DMS79 (cell line): ENCODE measurements around the gene TMEM253.

ENCODE experiments used
- DNase-seq: peaks from one replicate; lab custom pipeline; 2025; lab: John Stamatoyannopoulos, UW

TMEM253 gene

DNA sequence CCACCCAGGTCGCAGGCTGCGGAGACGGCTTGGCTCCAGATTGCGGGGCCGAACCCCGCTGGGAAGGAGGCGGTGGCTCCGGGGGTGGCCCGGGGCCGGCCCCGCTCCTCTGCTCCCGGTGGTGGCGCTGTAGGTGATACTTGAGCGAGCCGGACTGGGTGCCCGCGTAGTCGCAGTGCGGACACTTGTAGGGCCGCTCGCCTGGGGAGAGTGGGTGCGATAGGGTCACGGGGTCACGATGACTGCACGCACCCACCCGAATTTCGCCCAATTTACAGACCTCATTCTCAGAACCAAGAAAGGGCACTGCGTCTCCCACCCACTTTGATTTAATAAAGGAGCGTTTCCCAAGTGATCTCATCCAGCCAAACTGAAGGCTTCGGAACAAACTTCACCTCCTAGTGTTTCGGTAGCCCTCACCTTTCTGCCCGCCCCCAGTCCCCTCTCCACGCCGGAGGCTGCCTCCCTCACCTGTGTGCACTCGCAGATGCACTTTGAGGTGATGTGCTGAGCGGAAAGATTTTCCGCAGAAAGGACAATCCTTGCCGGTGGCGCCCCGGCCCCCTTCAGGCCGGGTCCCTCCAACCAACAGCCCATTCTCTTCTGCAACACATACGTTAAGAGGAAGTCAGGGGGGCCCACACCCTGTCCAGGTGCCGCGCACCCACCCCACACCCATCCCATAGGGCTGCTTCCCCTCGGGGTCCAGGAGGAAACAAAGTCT lies 9.8 kb upstream of the TMEM253 start:
- no peak for DNase-seq

DNA sequence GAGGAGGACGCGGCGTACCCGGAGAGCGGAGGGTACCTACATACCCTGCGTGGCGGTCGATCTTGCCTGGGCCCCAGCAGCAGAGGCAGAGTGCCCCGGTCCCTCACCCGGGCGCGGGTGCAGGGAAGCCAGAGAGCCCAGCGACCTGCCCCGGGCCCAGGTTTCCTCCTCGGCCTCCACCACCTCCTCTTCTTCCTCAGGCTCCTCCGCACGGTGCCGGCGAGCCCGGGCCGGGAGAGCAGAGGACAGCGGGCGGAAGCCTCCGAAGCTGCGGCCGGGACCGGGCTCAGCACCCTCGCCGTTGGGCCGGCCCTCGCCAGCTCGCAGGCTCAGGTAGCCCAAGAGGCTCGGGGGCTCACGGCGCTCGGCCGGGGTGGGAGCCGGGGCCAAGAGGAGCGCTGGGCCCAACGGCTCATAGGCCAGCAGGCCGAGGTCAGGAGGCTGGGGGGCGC lies 9.0 kb upstream of the TMEM253 start:
- DNase-seq: no peak

DNA sequence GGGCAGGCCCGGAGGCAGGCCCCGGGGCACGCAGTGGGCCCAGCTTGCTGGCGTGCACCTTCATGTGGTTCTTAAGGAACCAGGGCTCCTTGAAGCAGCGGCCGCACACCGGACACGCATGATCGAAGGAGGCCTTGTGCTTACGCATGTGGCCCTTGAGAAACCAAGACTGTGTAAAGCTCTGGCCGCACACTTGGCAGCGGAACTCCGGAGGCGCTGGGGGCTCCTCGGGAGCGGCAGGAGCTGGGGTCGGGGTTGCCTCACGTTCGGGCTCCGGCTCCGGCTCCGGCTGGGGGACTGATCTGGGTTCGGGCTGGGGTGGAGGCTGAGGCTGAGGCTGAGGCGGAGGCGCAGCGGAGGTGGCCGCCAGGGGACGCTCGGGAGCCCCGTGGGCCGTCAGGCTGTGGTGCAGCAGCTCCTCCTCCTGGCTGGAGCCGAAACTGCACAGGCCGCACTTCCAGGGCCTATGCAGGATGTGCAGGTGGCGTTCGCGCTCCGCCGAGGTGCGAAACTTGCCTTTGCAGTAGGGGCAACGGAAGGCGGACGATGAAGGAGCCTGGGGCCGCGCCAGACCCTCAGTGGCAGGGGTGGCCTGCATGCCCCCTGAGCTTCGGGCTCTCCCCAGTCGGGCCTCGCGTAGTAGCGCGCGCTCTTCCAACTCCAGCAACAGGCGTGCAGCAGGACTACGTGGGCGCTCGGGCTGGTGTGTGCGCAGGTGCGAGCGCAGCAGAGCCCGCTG lies 8.4 kb upstream of the TMEM253 start:
- DNase-seq: peak; percentile 62

DNA sequence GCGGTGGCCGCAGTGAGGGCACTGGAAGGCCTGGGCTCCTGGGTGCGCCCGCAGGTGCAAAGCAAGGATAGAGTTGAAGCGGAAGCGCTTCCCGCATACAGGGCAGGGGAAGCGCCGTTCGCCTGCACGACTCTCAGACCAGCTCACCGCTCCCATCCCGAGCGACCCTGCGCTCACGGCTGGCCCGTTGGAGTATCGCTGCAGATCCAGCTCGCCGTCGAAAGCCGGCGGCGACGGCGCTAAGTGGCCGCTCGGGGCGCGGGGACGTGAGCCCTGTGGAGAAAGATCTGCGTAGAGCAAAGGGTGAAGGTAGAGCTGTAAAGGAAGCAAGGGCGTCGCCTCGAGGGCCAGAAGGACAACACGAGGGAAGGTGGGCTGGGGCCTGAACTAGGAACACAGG lies 7.8 kb upstream of the TMEM253 start:
- DNase-seq: no peak

DNA sequence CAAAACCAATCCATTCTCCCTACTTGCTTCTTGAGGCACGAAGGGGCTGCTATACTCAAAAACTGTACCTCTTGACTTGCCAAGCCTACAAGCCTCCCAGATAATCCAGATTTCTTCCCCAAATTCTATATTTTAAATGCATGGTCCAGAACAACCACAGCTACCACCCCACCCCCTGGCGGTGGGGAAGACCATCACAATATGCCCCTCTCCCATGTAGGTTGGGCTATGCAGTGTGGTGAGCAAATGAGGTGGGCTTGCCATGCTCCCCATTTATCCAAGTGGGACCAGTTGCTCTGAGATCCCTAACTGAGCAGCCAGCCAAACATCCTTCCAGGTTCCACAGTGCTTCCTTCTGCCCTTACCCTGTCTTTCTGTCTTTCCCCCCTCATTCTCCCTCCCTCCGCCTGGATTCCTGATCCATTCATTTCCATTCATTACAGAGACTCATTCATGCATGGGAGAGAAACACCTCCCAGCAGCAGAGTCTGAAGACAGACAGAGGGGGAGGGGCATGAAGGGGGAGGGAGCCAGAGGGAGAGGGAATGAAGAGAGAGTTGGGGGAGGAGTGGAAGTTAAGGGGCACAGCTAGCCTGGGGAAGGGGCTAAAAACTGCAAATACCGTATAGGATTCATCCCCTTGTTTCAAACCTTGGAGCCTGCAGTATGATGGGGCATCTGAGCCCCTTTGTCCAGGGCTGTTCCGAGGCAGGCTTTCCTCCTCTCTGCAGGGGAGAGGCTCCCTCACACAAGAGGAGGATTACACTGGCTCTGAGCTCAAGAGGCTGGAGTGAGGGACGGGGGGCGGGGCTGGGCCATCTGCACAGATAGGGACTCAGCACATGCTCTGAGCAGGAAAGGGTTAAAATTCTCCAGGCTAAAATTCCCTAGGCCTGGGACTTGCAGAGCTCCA lies 6.8 kb upstream of the TMEM253 start:
- peak; percentile 34 for DNase-seq

DNA sequence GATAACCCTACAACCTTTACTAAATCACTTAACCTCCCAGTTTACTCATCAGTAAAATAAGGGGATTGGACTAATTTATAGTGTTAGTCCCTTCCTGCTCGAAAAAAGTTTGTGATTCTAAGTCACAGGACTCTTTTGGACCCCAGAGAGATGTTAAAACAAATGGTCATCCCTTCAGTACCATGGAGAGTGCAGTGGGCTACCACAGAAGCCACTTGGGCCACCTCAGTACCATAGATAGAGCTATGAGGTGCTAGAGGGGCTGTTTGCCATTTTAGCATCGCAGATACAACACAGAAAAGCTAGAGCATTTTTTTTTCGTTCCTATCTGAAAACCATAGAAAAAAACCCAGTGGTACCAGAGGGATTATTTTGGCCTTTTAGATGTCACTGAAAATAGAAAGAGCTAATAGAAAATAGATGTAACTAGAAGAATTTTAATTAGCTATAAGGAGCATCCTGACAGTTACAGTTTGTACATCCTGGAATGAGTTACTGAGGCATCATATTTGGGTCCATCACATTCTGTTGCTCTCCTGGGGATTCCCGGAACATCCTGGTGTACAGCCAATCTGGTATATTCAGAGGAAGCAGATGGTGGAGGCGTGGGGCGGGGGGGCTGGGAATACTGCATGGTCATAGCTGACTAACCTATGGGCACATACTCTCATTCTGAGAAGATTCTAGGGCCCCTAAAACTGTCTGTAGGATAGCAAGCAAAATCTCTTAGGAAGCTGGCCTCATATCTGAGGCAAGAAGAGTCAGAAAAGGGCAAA lies 5.2 kb upstream of the TMEM253 start:
- no peak for DNase-seq

DNA sequence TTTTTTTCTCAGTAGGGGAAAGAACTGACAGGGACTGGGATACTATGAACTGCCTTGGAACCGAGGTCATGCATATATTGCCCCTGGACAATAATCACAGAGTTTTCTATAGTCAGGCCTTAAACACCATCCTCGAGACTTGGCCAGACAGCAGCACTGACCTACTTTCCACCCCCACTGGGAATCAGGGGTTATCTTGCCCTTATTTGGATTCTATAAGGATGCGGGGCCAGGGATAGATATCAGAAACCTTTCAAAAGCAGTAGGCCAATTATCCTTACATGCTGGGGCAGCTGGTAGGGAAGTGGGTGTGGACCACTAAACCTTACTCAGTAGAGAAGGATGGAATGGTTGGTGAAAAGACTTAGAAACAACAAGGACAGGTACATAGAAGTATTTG lies 4.4 kb upstream of the TMEM253 start:
- DNase-seq: no peak

DNA sequence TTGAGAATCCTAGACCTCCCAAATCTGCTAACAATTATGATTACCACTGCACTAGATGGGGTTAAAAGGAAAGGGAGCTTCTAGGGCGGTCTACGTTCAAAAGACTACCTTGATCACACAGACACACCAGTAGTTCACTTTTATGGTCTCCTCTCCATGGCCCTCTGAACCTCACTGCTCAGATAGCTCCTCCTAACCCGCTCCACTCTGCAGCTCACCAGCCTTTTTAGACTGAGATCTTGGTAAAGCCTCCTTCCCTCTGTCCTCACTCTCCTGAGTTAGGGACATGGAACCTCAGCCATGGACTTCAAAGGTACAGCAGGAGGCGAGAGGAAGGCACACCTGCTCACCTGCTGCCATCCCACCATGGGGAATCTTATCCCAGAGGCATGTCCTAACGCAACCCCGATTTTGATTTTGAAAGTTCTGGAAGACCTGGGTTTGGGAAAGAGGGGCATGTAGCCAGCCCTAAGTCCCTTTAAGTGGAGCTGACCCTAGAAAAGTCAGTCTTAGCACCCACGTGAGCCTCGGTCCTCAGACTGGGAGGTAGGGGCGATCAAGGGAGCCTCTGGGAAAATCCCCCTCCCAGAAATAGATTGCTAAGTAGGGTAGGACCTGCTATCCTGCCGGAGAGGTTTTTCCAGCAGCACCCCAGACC lies 3.8 kb upstream of the TMEM253 start:
- no peak for DNase-seq

DNA sequence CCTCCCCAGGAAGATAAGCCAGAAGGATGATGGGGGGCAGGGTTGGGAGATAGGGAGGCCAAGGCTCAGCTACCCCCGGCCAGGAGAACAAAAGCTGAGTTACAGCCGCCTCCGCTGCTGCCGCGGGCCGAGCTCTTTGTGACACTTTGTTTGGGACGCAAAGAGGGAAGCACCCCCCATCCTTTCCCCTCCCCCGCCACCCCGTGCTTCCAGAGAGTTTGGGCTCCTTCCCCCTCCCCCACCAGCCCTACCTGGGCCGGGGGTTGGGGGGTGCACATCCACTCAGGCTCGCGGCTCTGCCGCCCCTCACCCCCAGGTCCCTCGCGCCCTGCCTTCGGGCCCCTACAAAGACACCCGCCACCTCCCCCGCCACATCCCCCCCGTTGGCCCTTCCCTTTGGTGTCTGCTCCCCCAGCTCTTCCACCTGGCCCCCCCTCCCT lies 3.2 kb upstream of the TMEM253 start:
- DNase-seq: no peak

DNA sequence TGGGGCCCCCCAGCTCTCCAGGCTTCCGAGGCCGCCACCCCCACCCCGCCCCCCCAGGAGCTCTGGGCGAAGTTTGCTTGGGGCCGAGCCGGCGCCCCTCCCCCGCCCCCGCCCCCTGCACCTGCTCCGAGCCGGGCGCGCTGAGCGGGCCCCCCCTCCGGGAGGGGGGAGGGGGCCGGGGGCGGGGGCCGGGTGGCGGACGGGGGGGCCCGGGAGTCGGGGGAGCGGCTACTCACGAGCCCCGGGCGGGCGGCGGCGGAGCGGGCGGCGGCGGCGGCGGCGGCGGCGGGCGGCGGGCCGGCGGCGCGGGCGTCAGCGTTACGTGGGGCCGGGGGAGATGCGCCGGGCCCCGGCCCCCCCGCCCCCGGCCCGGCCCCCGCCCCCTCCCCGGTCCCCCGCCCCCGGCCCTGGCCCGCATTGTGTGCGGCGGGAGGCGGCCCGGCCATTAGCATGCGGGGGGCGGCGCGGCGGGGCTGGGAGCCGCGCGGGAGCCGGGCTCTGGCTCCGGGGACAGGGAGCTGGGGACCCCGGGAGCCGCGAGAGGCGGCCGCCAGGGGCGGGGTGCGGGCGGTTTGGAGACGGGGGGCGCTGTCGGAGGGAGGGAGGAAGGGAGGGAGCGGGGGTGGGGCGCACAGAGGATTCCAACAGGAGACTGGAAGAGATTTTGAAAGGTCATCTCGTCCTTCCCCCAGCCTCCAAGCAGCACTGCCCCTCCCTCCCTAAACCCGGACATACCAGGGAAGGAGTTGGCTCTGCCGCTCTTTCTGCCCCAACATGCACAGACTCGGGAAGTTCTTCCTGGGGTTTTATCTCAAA lies 2.6 kb upstream of the TMEM253 start, which contains the start of gene ZNF219:
ZNF219 (minus strand) TSS at position 580 of the 816 bp plus-strand sequence. CDS start 5,064 bp downstream, outside the sequence.
- DNase-seq: no peak

DNA sequence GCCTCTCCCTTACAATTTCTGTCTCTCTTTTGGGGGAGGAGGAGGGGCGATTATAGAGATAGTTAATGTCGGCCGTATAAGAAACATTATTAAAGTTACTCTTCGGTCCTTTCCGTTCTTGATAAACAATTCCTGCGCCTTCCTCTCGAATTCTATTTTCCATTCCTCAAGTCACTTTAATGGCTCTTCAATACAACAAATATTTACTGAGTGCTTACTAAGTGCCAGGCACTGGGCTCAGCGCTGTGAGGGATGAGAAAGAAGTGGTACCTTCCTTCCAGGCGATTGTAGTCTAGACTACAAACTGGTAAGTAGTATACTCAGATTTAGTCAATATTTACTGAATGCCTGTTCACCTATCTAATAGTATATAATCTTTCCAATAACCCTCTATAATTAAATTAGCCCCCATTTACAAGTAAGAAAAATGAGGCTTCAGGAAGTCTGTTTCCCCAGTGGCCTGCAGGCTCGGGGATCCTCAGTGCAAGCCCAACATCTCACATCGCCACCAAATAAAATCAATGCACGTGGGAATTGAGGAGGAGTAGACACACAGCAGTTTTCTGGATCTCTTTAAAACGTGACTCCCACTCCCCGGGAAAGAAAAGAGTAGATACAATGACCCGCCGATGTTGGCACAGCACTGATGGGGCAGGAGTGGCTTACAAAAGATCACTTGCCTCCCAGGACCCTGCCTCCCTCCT lies 1.8 kb upstream of the TMEM253 start:
- DNase-seq: peak; percentile 46

DNA sequence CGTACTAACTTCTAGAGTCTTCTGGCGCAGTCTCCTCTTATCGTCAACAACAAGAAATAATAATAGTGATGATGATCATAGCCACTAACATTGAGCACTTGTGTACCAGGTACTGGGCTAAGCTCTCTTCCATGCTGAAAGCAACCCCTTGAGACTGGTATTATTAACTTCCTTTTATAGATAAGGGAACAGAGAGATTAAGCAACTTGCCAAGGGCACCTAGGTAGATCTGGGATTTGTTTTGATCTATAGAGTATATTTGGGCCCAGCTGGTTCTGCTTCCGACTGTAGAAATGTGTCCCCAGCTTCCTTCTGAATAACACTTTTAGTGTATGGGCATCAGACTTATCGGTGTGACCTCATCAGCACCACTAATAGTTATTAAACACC lies 1.3 kb upstream of the TMEM253 start:
- no peak for DNase-seq

DNA sequence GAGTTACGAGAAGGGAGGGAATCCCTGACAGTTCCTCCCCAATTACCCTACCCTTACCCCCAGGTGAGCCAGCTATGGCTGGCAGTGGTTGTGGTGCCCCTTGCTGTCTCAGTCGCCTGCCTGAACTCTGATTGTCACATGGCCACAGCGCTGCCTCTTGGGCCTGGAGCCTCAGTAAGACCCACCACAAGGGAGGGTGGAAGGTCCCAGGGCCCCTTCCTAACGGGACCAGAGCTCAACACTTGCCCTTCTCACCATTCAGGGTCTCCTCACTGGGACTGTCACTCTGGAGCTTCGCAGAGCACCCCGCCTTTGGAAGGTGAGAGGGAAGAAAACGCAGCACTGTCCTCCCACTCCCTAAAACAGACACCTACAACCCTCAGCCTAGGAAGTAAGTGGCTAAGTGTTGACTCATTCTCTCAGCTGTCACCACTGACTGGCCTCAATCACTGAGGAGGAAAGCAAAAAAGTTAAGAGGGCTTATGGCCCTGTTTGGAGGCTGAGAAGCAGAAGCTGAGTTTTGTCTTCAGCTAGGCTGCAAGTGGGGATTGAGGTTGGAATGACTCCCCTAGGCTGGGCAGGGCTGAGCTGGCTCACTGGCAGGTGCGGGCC lies 1.0 kb downstream of the TMEM253 start:
- DNase-seq: no peak

DNA sequence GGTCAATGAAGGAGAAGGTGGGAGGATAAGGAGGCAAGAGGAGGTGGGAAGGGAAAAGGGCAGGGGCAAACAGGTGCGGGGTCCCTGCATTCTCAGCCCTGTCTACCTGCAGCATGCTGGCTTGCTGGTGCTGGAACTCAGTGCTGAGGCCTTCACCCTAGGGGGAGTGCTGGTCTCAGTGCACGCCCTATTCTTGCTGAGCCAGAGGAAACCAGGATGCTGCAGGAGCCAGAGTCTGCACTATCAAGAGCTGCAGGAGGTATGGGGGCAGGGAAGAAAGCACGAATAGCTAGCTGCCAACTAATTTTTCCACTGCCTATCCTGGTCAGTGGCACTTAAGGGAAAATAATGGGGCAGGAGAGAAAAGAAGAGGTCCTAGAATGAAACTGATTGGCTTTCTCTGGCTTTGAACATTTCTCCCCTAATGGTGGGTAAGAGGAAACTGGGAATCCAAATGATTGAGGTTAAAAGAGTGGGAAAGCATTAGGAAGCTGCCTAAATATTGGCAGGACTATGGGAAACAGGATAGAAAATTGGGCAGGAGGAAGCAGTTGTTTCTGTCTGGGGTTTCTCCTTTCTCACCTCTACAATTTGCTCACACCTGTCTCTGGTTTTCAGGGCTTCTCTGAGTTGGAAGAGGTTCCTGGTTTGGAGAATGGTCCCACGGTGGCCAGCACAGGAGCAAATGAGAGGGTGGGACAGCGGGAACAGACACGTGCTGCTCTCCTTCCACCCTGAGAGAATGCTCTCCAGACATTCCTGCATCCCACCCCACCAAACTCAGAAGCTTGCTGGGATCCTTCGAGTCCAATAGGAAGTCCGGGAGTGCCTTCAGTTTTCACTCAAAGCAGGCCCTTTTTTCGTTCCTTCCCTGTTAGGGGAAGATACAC lies 1.9 kb downstream of the TMEM253 start:
- no peak for DNase-seq

DNA sequence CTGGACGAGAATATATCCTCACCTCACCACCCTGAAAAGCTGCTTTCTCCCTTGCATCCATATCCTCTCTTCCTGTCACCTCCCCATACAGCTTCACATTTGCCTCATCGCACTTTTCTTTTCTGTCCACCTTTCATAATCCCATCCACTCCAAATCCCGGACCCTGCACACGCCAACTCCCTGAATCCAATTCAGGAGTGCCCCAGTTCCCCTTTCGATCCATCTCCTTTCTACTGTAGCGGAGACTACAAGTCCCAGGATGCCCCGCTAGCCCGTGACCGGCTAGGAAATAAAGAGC lies 2.5 kb downstream of the TMEM253 start:
- no peak for DNase-seq

DNA sequence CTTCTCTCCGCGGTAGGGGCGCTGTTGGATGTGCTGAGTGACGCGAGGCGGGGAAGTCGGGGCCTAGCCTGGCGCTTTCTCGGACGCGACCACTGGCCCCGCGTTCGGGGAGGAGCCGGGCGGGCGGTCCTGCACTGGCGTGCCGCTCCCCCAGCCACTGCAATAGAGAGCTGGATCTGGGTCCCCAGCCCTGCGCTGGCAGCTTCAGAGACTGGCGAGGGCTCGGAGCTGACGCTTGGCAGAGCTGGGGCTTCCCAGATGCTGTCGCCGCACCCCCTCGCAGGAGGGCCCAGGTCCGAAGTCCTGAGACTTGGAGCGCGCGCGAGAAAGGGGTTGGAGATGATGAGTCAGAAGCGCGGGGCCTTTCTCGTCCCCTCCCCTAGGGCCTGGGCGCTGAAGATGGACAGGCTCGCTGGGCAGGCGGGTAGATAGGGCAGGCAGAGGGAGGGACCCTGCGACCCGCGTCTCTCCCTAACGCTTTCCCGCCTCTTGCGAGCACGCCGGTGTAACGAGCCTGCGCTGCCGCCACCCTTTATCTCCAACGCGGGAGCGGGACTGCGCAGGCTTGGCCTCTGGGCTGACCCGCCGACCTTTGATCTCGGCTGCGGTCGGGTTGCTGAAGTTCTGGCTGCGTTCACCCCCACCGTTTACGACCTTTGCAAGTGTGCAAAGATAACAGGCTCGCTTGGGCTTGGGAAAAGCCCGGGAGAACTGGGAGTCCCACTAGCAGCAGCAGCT lies 3.0 kb downstream of the TMEM253 start:
- DNase-seq: peak; percentile 98

DNA sequence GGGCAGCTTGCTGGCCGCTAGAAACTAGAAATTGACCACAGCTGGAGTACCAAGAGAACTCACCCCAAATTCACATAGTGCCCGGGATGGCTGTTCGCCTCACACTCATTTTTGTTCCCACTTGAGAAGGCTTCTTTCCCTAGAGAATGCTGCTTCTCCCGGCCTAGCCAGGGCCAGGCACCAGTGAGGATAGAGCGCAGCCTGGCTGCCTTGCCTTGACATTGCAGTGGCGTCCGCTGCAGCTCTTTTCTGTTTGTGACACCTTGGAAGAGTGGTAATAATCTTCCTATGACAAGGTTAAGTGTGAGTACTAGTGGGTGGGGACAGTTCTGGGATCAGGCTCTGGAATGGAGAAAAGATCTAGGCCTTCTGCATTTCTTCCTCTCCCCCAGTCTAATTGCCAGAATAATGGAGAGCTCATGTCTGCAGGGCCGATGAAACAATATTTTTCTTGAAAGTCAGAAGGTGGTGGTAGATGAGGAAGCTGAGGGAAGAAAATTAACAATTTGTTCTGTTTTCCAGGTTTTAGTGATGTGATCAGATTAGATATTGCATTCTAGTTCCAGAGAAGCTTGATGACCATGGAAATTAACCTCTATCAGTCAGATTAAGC lies 3.7 kb downstream of the TMEM253 start:
- peak; percentile 83 for DNase-seq
